Stimulated activated CD8-positive, alpha-beta memory T cell treated with anti-CD3 and anti-CD28 coated beads, Interleukin-7, amount 100 ng/mL, for 24 hours (primary cell): ENCODE data around the gene CIP2A.

Source experiments
- DNase-seq: peaks from one replicate; pipeline ENCODE4 v3.0.0-alpha.2; 2020; ENCODE audit warnings: low read depth

The CIP2A gene

GRCh38 chr3:108562565-108562964 is 26.7 kb downstream of the CIP2A start:
- no peak for DNase-seq

GRCh38 chr3:108555966-108556581 is 33.2 kb downstream of the CIP2A start:
- DNase-seq, result no peak

GRCh38 chr3:108554913-108555571 is 34.2 kb downstream of the CIP2A start:
- DNase-seq, result no peak

GRCh38 chr3:108554229-108554628 is 35.0 kb downstream of the CIP2A start:
- DNase-seq, result no peak

GRCh38 chr3:108552267-108553159 is 36.7 kb downstream of the CIP2A start:
- DNase-seq, result no peak

GRCh38 chr3:108548886-108549285 is 40.4 kb downstream of the CIP2A start:
- DNase-seq, result no peak

GRCh38 chr3:108548304-108548703 is 40.9 kb downstream of the CIP2A start:
- DNase-seq, result no peak

- DNase-seq, result no peak
Observed at GRCh38 chr3:108546692-108547091, 42.5 kb downstream of the CIP2A start.

GRCh38 chr3:108546247-108546646 is 43.0 kb downstream of the CIP2A start:
- DNase-seq, result no peak

- no peak for DNase-seq
Observed at GRCh38 chr3:108538083-108538482, 51.2 kb downstream of the CIP2A start.

GRCh38 chr3:108528459-108529252 is 60.6 kb downstream of the CIP2A start:
- no peak for DNase-seq

GRCh38 chr3:108527817-108528216 is 61.4 kb downstream of the CIP2A start:
- no peak for DNase-seq

GRCh38 chr3:108527109-108527508 is 62.1 kb downstream of the CIP2A start:
- no peak for DNase-seq

GRCh38 chr3:108525971-108526370 is 63.3 kb downstream of the CIP2A start:
- DNase-seq, result no peak

GRCh38 chr3:108525256-108525655 is 64.0 kb downstream of the CIP2A start:
- DNase-seq, result no peak

- DNase-seq, result no peak
Observed at GRCh38 chr3:108524537-108524936, 64.7 kb downstream of the CIP2A start.

- no peak for DNase-seq
Observed at GRCh38 chr3:108518895-108519294, 70.3 kb downstream of the CIP2A start.

GRCh38 chr3:108516881-108517280 is 72.4 kb downstream of the CIP2A start:
- DNase-seq, result no peak

GRCh38 chr3:108513961-108514360 is 75.3 kb downstream of the CIP2A start:
- no peak for DNase-seq

- no peak for DNase-seq
Observed at GRCh38 chr3:108512671-108513070, 76.6 kb downstream of the CIP2A start.

GRCh38 chr3:108511490-108511889 is 77.7 kb downstream of the CIP2A start:
- no peak for DNase-seq

GRCh38 chr3:108511055-108511454 is 78.2 kb downstream of the CIP2A start:
- DNase-seq, result no peak
